Neural cell (in vitro differentiated cells): Measurements from ENCODE around the gene BLOC1S1. TPM values are rescaled to one million over a fixed set of nuclear protein-coding genes. Genes with fewer than 3 reads are reported as not detected.

Experiments
- H2AFZ ChIP-seq: fragments of 200-600, 300-800 bp; sonication (generic), shearing (Covaris generic); 2 replicates; pipeline ENCODE4 v1.6.0; 2014; ENCODE audit warnings: low read depth, mild to moderate bottlenecking, antibody characterized with exemption, low read length, moderate library complexity
- H3F3A ChIP-seq: fragments of 200-600 bp; shearing (Covaris generic); 2 replicates; pipeline ENCODE4 v1.6.1; 2016; ENCODE audit warnings: mild to moderate bottlenecking, moderate library complexity, mixed read lengths, antibody characterized with exemption, low read length; ENCODE audit not compliant: insufficient read depth, poor library complexity, severe bottlenecking
- H3K27ac ChIP-seq: fragments of 200-600, 300-800 bp; sonication (generic), shearing (Covaris generic); 2 replicates; pipeline ENCODE4 v1.5.1; 2014; ENCODE audit warnings: mild to moderate bottlenecking, low read length, moderate library complexity
- H3K27me3 ChIP-seq: fragments of 300-800, 200-600 bp; sonication (generic), shearing (Covaris generic); 2 replicates; pipeline ENCODE4 v1.6.0; 2014; ENCODE audit warnings: mild to moderate bottlenecking, low read depth, low read length, moderate library complexity; ENCODE audit not compliant: insufficient read depth
- H3K36me3 ChIP-seq: fragments of 300-800, 200-600 bp; sonication (generic), shearing (Covaris generic); 2 replicates; pipeline ENCODE4 v1.5.1; 2014; ENCODE audit warnings: mild to moderate bottlenecking, antibody characterized with exemption, low read length, moderate library complexity; ENCODE audit not compliant: insufficient read depth
- H3K4me2 ChIP-seq: fragments of 300-800, 200-600 bp; sonication (generic), shearing (Covaris generic); 2 replicates; pipeline ENCODE4 v1.6.0; 2014; ENCODE audit warnings: mild to moderate bottlenecking, low read length
- H3K4me3 ChIP-seq: fragments of 300-800, 200-600 bp; sonication (generic), shearing (Covaris generic); 2 replicates; pipeline ENCODE4 v1.5.1; 2014; ENCODE audit warnings: mild to moderate bottlenecking, low read length, moderate library complexity
- H3K79me2 ChIP-seq: fragments of 200-600 bp; shearing (Covaris generic); replicated peaks from 2 replicates; pipeline ENCODE4 v1.6.0; 2014; ENCODE audit warnings: mild to moderate bottlenecking, low read length, moderate library complexity; ENCODE audit not compliant: insufficient read depth
- H3K9ac ChIP-seq: fragments of 300-800, 200-600 bp; sonication (generic), shearing (Covaris generic); 2 replicates; pipeline ENCODE4 v1.6.1; 2016; ENCODE audit warnings: mild to moderate bottlenecking, low read length, mixed read lengths
- H3K9me2 ChIP-seq: fragments of 200-600 bp; shearing (Covaris generic); 2 replicates; pipeline ENCODE4 v1.6.1; 2016; ENCODE audit warnings: mild to moderate bottlenecking, low read length, mixed read lengths; ENCODE audit not compliant: insufficient read depth
- H3K9me3 ChIP-seq: fragments of 200-600, 300-800 bp; sonication (generic), shearing (Covaris generic); 2 replicates; pipeline ENCODE4 v1.6.1; 2016; ENCODE audit warnings: mild to moderate bottlenecking, mixed run types, low read length, moderate library complexity, mixed read lengths
- H4K20me1 ChIP-seq: fragments of 200-600 bp; shearing (Covaris generic); 2 replicates; pipeline ENCODE4 v1.6.1; 2016; ENCODE audit warnings: mild to moderate bottlenecking, mixed run types; ENCODE audit not compliant: insufficient read depth
- EP300 ChIP-seq: fragments of 450-650 bp; conservative IDR thresholded peaks from 2 replicates; pipeline ENCODE4 v1.6.1; 2014; ENCODE audit warnings: antibody characterized with exemption, mild to moderate bottlenecking, moderate library complexity; ENCODE audit not compliant: poor library complexity, severe bottlenecking
- EZH2 ChIP-seq: fragments of 200-600, 300-800 bp; shearing (Covaris generic), sonication (generic); IDR thresholded peaks from 2 replicates; pipeline ENCODE4 v1.6.1; 2014; ENCODE audit warnings: antibody characterized with exemption, low read length, borderline replicate concordance, mild to moderate bottlenecking; ENCODE audit not compliant: insufficient read depth, poor library complexity, severe bottlenecking
- MXI1 ChIP-seq: fragments of 450-650 bp; conservative IDR thresholded peaks from 2 replicates; pipeline ENCODE4 v1.6.1; 2014; ENCODE audit warnings: antibody characterized with exemption, mild to moderate bottlenecking; ENCODE audit not compliant: poor library complexity, severe bottlenecking
- POLR2AphosphoS5 ChIP-seq: IDR thresholded peaks from 2 replicates; pipeline ENCODE4 v1.6.1; 2012
- RAD21 ChIP-seq: fragments of 450-650 bp; conservative IDR thresholded peaks from 2 replicates; pipeline ENCODE4 v1.6.1; 2014; ENCODE audit warnings: antibody characterized with exemption, mild to moderate bottlenecking, moderate library complexity
- SMC3 ChIP-seq: fragments of 450-650 bp; conservative IDR thresholded peaks from 2 replicates; pipeline ENCODE4 v1.6.1; 2014; ENCODE audit warnings: antibody characterized with exemption, mild to moderate bottlenecking, moderate library complexity; ENCODE audit not compliant: poor library complexity
- TAF1 ChIP-seq: IDR thresholded peaks from 2 replicates; pipeline ENCODE4 v1.6.1; 2012; ENCODE audit warnings: low read depth
- polyA plus RNA-seq: library from polyadenylated mRNA; depleted of rRNA; stranded (reverse); fragments of >200 nt; gene quantifications from 2 replicates; pipeline ENCODE4 v1.2.3, GENCODE V29; 2014
- TF ChIP-seq, protein P1 (sequence below): IDR thresholded peaks from 2 replicates; pipeline ENCODE4 v1.6.1; 2012; ENCODE audit warnings: borderline replicate concordance
- TF ChIP-seq, protein P2 (sequence below): fragments of 450-650 bp; IDR thresholded peaks from 2 replicates; pipeline ENCODE4 v1.5.1; 2014; ENCODE audit warnings: antibody characterized with exemption, mild to moderate bottlenecking, moderate library complexity; ENCODE audit not compliant: poor library complexity, severe bottlenecking

Gene BLOC1S1
- polyA plus RNA-seq, 1 donor from 2014 or later, result 217 TPM

- Histone ChIP-seq H3K27me3 (no peaks in the 10 kb centered on the region), H3K79me2 (no peaks in the 10 kb centered on the region), H3K9ac (no peak overlapping the region), H3F3A (no peaks in the 10 kb centered on the region), H3K27ac (no peak overlapping the region), H2AFZ (no peak overlapping the region), H3K4me2 (no peak overlapping the region), H3K4me3 (no peak overlapping the region), H3K9me2 (no peaks in the 10 kb centered on the region), H3K9me3 (no peaks in the 10 kb centered on the region), H3K36me3 (no peaks in the 10 kb centered on the region), H4K20me1 (no peaks in the 10 kb centered on the region)
- TF ChIP-seq, protein P1, sequence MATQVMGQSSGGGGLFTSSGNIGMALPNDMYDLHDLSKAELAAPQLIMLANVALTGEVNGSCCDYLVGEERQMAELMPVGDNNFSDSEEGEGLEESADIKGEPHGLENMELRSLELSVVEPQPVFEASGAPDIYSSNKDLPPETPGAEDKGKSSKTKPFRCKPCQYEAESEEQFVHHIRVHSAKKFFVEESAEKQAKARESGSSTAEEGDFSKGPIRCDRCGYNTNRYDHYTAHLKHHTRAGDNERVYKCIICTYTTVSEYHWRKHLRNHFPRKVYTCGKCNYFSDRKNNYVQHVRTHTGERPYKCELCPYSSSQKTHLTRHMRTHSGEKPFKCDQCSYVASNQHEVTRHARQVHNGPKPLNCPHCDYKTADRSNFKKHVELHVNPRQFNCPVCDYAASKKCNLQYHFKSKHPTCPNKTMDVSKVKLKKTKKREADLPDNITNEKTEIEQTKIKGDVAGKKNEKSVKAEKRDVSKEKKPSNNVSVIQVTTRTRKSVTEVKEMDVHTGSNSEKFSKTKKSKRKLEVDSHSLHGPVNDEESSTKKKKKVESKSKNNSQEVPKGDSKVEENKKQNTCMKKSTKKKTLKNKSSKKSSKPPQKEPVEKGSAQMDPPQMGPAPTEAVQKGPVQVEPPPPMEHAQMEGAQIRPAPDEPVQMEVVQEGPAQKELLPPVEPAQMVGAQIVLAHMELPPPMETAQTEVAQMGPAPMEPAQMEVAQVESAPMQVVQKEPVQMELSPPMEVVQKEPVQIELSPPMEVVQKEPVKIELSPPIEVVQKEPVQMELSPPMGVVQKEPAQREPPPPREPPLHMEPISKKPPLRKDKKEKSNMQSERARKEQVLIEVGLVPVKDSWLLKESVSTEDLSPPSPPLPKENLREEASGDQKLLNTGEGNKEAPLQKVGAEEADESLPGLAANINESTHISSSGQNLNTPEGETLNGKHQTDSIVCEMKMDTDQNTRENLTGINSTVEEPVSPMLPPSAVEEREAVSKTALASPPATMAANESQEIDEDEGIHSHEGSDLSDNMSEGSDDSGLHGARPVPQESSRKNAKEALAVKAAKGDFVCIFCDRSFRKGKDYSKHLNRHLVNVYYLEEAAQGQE, result no peak
- TF ChIP-seq EZH2 (no peak), SMC3 (no peak), TAF1 (no peak), POLR2AphosphoS5 (no peak), RAD21 (no peak), MXI1 (no peak), EP300 (no peak)
- TF ChIP-seq, protein P2, sequence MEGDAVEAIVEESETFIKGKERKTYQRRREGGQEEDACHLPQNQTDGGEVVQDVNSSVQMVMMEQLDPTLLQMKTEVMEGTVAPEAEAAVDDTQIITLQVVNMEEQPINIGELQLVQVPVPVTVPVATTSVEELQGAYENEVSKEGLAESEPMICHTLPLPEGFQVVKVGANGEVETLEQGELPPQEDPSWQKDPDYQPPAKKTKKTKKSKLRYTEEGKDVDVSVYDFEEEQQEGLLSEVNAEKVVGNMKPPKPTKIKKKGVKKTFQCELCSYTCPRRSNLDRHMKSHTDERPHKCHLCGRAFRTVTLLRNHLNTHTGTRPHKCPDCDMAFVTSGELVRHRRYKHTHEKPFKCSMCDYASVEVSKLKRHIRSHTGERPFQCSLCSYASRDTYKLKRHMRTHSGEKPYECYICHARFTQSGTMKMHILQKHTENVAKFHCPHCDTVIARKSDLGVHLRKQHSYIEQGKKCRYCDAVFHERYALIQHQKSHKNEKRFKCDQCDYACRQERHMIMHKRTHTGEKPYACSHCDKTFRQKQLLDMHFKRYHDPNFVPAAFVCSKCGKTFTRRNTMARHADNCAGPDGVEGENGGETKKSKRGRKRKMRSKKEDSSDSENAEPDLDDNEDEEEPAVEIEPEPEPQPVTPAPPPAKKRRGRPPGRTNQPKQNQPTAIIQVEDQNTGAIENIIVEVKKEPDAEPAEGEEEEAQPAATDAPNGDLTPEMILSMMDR, result no peak
Measured at GRCh38 chr12:55688716-55689655, 26.9 kb upstream of the BLOC1S1 start.

DNA sequence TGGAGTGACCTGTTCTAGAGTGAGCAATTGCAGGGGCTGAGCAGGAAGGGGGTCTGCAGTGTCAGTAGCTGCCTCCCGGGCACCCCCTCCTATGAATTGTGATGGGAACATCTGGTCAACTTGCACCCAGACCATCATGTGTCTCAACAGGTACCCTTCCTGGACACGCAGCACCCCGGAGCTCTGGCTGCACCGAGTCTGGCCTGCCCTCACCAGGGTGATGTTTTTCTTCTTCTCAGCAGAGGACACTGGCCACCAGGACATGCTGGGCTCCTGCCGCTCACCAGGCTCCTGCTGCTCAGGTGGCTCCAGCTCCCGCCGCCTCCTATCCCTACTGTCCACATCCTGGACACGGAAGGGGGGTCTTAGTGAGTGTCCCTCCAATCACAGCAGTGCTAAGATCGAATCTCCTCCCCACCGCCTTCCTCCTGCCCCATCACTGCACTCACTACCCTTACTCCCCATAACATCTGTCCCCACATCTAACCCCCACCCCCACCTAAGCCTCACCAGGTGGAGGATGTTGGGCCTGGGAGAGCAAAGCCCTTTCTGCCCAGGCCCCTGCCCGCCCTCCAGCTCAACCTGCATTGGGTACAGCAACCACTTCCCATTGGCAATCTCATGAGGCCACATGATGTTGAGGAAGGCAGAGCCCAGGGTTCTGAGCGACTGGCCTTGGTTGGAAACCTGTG is 23.1 kb upstream of the BLOC1S1 start:
- Histone ChIP-seq H3K4me3 (no peak overlapping the region), H3K36me3 (no peaks in the 10 kb centered on the region), H3K27me3 (no peaks in the 10 kb centered on the region), H2AFZ (no peak overlapping the region), H3K9ac (no peak overlapping the region), H3F3A (no peaks in the 10 kb centered on the region), H3K79me2 (no peaks in the 10 kb centered on the region), H3K4me2 (no peak overlapping the region), H3K27ac (no peak overlapping the region), H3K9me2 (no peaks in the 10 kb centered on the region), H3K9me3 (no peaks in the 10 kb centered on the region), H4K20me1 (no peaks in the 10 kb centered on the region)
- TF ChIP-seq, protein P2, result no peak
- TF ChIP-seq, protein P1, result no peak
- TF ChIP-seq TAF1, result no peak
- TF ChIP-seq MXI1, result no peak
- no peak for TF ChIP-seq EZH2
- TF ChIP-seq POLR2AphosphoS5, result no peak
- no peak for TF ChIP-seq EP300
- TF ChIP-seq SMC3, result no peak
- TF ChIP-seq RAD21, result no peak
